GM18858 (cell line): ENCODE measurements around the gene NOS1AP.
"Not testable (repeated sequence)": the region's sequence is repeated elsewhere in the genome, so short reads cannot be mapped to it uniquely, and the experiment has no call there.

Source experiments
- ATAC-seq: cut with Tn5 transposase; IDR thresholded peaks from one replicate; pipeline ENCODE4 v1.9.1; 2021; ENCODE audit not compliant: unreplicated experiment

NOS1AP gene

DNA sequence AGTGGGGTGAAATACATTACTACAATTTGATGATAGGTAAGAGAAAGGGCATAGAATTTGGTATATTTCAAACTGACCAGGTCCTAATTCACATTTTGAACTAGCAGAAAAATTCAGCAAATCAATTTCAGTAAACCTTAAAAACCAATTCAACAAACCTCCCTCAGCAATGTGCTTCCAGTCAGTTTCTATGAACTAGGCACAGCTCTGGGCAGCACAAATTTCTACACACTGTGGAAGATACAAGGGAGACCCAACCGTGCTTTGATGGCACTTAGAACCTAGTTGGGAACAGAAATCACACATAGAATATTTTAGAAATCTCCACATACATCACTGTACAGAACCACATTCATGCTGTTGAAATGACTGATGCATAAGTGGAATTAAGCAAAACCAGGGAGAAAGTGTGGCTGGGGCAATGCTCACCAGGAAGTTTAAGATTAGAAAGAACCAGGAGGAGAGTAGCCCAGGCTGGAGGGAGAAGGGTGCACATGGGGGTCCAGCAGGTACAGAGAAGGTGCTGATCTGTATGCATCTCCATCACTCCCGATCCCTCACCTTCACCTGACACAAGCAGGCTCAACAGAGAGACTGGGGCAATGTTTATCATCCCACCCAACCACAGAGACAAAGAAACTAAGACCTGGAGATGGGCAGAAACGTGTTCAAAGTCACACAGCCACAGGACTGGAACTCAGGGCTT is 326.9 kb downstream of the NOS1AP start:
- ATAC-seq = no peak

DNA sequence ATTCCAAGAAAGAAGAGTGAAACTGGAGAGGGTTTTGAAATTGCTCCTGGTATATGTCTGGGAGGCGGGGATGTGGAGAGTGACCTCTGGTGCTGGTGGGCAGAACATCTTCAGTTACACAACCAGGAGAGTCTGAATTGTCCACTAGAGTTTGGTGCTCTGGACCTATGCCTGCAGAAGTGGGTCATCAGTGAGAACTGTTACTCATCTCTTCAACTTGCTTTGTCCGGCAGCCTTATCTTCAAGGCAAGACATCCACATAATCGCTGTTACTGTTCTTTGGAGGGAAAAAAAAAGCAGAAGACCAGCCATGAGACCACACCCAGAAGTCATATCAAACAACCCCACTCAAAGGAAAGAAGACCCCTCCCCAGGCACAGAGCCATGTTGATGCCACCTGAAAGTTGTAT is 327.6 kb downstream of the NOS1AP start:
- no peak for ATAC-seq

DNA sequence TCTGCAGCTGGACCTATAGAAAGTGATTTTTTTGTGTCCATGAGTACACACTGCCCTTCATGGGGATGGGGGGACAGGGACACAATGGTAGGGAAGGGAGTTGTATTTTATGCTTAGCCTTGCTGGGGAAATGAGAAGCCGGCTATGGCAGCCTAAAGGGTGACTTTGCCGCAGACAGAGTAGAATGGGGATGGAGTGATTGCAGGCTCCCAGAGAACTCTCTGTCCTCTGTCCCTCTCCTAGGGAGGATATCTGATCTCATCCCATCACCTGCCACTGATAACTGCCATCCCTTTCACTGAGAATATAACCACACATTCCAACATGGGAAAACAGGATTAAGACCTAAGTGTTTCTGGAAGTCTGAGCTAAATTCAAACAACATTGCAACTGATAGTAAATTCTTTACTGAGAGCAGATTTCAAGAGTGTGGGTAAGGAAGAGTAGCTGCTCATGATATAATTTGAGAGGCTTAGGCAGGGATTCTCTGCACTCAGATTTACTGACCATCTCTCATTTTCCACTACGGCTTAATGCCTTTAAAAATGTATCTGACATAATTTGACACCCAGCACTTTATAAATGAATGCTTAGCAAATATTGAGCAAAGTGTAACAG is 328.6 kb downstream of the NOS1AP start:
- ATAC-seq = no peak

DNA sequence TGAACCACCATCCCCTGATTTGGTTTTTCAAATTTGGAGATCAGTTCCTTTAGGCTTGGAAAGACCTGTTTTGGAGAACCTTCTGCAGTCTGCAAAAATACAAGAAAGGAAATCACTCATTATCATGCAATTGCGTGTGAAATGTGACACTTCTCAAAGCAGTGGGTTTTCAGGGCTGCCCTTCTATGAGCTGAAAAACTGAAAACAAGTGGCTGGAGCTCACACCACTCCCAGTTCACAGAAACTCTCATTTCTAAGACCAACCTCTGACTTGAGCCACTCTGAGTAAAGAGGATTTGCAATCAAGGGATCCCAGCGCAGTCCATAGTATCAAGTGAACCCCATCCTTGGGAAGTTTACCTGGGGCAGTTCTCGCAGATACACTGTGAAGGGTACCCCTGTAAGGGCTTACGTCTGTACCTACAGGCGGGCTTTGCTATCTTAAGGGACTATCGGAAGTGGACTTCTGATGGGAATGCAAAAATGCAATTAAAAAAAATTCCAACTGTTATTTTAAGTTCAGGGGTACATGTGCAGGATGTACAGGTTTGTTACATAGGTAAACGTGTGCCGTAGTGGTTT is 329.6 kb downstream of the NOS1AP start:
- ATAC-seq = no peak

DNA sequence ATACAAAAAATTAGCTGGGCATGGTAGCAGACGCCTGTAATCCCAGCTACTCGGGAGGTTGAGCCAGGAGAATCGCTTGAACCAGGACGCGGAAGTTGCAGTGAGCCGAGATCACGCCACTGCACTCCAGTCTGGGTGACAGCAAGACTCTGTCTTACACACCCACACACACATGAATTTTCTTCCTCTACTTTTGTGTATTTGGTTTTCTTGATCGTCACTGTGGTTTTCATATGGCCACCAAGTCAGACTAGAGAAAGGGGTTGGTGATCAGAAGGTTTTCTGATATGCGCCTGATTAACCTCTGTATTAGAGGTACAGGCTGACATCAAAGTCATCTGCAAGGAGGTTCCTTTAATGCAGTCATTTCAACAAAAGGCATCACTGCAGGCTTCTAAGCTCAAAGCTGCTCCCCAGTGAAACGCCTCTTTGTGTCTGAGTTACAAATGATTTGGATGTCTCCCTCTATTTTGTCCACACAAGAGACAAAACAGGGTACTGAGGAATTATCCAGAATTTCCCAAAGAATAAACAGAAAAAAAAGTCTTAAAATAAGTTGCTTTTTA is 331.4 kb downstream of the NOS1AP start:
- no peak for ATAC-seq

DNA sequence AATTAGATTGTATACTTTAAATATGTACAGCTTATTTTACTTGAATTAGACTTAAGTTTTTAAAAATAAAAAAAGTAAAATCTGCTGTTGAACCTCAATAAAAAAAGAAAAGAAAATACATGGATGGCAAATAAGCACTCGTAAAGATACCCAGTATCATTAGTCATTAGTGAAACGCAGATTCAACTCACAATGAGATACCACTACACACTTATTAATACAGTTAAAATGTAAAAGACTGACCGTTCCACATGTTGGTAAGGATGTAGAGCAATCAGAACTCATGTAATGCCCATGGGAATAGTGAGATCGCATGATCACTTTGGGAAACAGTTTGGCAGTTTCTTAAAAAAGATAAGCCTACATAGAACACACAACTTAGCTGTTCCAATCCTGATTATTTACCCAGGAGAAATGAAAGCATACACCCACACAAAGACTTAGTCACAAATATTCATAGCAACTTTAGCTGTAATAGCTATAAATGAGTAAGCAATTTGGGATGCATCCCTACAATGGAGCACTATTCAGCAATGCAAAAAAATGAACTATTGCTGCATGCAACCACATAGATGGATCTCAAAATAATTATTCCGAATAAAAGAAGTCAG is 335.2 kb downstream of the NOS1AP start:
- ATAC-seq = no peak

DNA sequence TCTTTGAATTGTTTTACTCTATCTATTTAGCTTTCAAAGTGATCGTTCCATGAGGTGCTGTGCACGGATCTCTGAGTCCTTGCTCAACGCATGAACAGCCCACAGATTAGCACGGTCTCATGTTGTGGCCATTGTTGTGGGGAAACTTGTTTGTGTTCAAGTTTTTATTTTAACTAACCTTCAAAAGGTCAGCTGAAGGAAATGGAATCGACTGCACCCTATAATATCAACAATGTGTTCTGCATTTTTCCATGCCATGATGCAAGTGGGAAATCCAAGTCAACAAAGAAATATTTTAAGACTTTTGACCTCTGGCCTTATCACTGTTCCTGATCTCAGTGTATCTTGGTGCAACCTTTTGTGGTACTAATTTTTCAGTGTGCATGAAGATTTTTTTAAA is 336.3 kb downstream of the NOS1AP start:
- ATAC-seq = no peak

DNA sequence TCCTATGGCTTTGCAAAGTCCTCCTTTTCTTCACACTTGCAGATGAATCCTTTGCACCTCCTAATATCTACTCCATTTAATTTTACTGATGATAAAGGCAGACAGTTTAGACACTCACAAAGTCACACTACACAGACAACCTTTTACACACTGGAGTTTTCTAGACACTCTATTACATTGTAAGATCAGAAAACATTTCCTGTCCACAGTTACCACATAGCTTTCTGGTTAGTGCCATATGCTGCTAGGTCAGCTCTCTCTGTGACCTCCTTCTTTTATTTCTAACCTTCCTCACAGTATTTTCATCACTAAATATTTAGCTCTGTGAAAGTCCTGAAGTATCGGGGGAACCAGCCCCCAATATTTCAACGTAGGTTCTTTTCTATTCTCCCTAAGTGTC is 337.3 kb downstream of the NOS1AP start:
- ATAC-seq = no peak

DNA sequence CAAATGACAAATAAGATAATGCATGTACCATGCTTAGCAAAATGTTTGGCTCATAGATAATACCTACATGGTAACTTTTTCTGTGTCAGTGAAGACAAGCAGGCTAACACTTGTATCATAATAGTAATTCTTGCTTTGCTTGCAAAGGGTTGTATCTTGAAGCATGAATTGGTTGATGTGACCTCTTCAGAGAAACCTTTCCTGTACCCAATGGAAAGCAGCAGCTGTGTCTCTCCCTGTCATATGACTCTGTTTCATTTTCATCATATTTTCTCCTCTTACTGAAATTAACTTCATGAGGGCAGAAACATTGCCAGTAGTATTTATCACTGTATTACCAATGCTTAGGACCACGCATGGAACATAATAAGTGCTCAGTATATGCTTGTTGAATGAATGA is 338.0 kb downstream of the NOS1AP start:
- no peak for ATAC-seq

DNA sequence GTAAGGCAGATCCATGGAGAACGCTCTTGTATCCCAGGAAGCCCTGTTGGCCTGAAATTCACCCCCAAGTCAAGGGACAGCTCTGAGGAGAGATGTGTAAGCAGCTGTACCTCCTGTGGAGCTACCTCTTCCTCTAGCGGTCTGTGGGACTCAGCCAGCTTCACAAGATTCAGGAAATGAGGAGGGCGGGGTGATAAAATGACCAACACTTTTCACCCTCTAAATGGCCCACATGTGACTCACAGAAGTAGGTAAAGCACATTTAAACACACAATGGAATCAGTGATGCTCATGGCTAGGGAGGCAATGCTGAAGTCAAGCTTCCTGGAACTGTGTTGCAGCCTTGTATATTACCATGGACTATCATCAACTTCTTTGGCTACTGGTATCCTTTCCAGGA is 342.5 kb downstream of the NOS1AP start, which contains the start of gene SH2D1B:
TSS of gene SH2D1B (minus strand) at position 135 of the 400 bp plus-strand sequence. CDS start at position 15, 120 bp downstream.
- ATAC-seq = no peak

DNA sequence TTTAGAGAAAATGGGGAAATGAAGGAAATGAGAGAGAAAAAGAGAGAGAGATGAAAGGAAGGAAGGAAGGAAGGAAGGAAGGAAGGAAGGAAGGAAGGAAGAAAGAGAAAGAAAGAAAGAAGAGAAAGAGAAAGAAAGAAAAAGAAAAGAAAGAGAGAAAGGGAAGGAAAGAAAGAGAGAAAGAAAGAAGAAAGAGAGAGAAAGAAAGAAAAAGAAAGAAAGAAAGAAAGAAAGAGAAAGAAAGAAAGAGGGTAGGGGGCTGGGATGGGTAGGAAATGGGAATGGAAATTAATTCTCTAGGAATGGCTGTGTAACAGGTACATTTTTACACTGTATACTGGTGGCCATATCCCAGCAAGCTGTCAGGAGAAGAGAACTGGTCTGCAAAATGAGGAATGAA is 346.7 kb downstream of the NOS1AP start:
- no peak for ATAC-seq

DNA sequence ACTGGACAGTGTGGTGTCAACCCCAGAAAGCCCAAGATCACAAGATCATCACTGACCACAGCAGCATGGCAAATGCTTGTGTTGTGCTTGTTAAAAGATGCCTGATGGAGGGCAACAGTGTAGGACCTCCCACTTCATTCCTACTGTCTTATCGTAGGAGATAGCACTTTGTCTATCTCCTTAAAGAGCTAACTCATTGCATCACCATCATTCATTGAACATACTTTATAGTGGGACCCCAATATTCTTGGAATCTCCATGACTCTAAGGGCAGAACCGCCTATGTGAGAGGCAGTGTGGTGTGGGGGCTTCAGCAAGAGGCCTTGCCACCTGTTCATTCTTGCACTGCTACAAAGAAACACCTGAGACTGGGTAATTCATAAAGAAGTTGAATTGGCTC is 347.4 kb downstream of the NOS1AP start:
- ATAC-seq = no peak

DNA sequence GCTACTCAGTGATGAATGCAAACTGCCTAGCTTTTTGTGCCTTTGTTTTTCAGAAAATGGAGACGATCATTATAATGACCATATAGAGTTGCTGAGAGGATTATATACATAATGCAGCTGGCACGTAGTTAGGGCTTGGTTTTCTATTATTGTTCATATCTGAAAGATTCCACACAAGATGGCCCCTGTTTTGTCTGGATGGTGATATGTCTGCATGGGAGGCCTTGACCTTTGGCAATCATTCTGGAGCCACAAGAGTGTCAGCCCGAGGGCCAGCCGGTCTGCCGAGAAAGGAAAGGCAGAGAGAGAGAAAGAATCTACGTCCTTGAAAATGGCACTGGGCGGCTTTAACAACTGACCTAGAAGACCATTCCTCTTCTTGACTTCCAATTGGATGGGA is 348.2 kb downstream of the NOS1AP start:
- no peak for ATAC-seq

DNA sequence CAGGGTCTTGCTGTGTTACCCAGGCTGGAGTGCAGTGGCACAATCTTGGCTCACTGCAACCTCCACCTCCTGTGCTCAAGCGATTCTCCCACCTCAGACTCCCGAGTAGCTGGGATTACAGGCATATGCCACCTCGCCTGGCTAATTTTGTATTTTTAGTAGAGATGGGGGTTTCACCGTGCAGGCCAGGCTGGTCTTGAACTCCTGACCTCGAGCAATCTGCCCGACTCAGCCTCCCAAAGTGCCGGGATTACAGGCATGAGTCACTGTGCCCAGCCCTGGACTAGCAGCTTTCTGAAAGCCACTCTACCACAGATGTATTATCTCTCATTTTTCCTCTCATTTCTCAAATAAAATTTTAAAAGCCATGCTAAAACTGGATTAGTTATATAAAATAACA is 349.1 kb downstream of the NOS1AP start:
- not testable (repeated sequence) for ATAC-seq

DNA sequence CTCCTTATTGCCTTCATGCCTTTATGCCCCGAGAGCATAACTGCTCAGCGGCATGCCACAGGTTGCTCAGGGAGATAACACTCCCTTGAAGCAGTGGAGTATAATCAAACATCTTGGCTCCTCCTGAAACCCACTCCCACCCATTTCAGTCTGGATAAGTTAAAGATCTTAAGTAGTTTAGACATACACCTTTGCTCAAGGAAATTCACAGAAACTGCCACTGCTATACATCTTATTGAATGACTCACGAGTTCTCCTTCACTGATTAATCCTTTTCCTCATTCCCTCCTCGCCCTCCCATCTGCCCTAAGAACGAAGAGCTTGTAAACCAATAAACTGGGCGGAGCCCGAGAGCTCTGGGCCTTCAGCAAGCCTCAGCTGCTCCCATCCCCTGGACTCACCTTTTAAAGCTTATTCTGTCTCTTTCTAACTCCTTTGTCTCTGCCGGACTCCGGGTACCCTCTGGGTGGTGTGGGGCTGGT is 350.0 kb downstream of the NOS1AP start:
- not testable (repeated sequence) for ATAC-seq
